Measurements from ENCODE around the gene GPNMB. TPM values are rescaled to one million over a fixed set of nuclear protein-coding genes. Genes with fewer than 3 reads are reported as not detected.
A peak's percentile ranks its signal among the peaks of the same experiment; 100 is the strongest.
"Not testable (repeated sequence)": the region's sequence is repeated elsewhere in the genome, so short reads cannot be mapped to it uniquely, and the experiment has no call there.

The GPNMB gene
- total RNA-seq, 1 experiment from 2014 or later, result 188 TPM

GRCh38 chr7:23299770-23300300, 53.3 kb downstream of the GPNMB start:
- DNase-seq (ENCODE audit: low read depth), result peak; percentile 32

GRCh38 chr7:23306936-23307521, 60.5 kb downstream of the GPNMB start:
- DNase-seq (ENCODE audit: low read depth), result no peak

- DNase-seq (ENCODE audit: low read depth), result no peak
Observed at GRCh38 chr7:23308754-23309153, 62.2 kb downstream of the GPNMB start.

GRCh38 chr7:23312141-23312540, 65.6 kb downstream of the GPNMB start:
- not testable (repeated sequence) for DNase-seq (ENCODE audit: low read depth)

GRCh38 chr7:23315366-23315765, 68.8 kb downstream of the GPNMB start:
- DNase-seq (ENCODE audit: low read depth), result peak; percentile 59

Other genes with a start within 250 kb of the GPNMB start
- 120 and 150 TPM in 2 replicates for gene HYCC1, start 232.6 kb upstream of the GPNMB start, total RNA-seq (2014; rRNA removed; shearing (Covaris generic))
- gene KLHL7, start 141.0 kb upstream of the GPNMB start, total RNA-seq (2014; rRNA removed; shearing (Covaris generic)), result 49.4 and 56.2 TPM in 2 replicates
- gene NUP42, start 64.7 kb upstream of the GPNMB start, total RNA-seq (2014; rRNA removed; shearing (Covaris generic)), result 46.0 and 51.5 TPM in 2 replicates
- gene MALSU1, start 52.6 kb downstream of the GPNMB start, total RNA-seq (2014; rRNA removed; shearing (Covaris generic)), result 99.5 and 135 TPM in 2 replicates
- 120 and 145 TPM in 2 replicates for gene IGF2BP3, start 223.7 kb downstream of the GPNMB start, total RNA-seq (2014; rRNA removed; shearing (Covaris generic))